ENCODE measurements around the gene CKLF. TPM values are rescaled to one million over a fixed set of nuclear protein-coding genes. Genes with fewer than 3 reads are reported as not detected.

Gene CKLF
- polyA plus RNA-seq, 3 donors from 2014 or later, result 226 to 318 (median 229) TPM

Other genes with a start within 250 kb of the CKLF start
- not detected for gene CDH5, start 185.9 kb upstream of the CKLF start, polyA plus RNA-seq
- under 1 TPM in 1 of 3 donors, not detected in 2; 0.32 TPM for gene BEAN1, start 125.3 kb upstream of the CKLF start, polyA plus RNA-seq
- 10 to 100 TPM in 1 of 3 donors, 1 to 10 TPM in 2; 8.2 to 19.9 (median 9.8) TPM for gene TK2, start 2.5 kb upstream of the CKLF start, polyA plus RNA-seq
- gene CMTM1, start 13.9 kb downstream of the CKLF start, polyA plus RNA-seq, result 1 to 10 TPM; 1.1 to 3.1 (median 2.2) TPM
- under 1 TPM in 1 of 3 donors, not detected in 2; 0.85 TPM for gene CMTM2, start 26.9 kb downstream of the CKLF start, polyA plus RNA-seq
- 100 to 1,000 TPM in 2 of 3 donors, 10 to 100 TPM in 1; 83.5 to 145 (median 127) TPM for gene CMTM3, start 52.1 kb downstream of the CKLF start, polyA plus RNA-seq
- gene CMTM4, start 144.2 kb downstream of the CKLF start, polyA plus RNA-seq, result under 1 TPM in 1 of 3 donors, not detected in 2; 0.19 TPM
- gene DYNC1LI2, start 199.0 kb downstream of the CKLF start, polyA plus RNA-seq, result 10 to 100 TPM; 15.3 to 41.1 (median 16.6) TPM
- gene TERB1, start 249.0 kb downstream of the CKLF start, polyA plus RNA-seq, result under 1 TPM in 1 of 3 donors, not detected in 2; 0.11 TPM

Measured in immature natural killer cell (primary cell).